GM12872 (cell line): ENCODE data around the gene MAP3K12.

ENCODE experiments used
- TF ChIP-seq, protein P1 (sequence below): IDR thresholded peaks from 3 replicates; pipeline ENCODE4 v1.5.1; 2011; ENCODE audit warnings: low read depth, mild to moderate bottlenecking, low read length, moderate library complexity; ENCODE audit not compliant: insufficient read depth

The MAP3K12 gene

DNA sequence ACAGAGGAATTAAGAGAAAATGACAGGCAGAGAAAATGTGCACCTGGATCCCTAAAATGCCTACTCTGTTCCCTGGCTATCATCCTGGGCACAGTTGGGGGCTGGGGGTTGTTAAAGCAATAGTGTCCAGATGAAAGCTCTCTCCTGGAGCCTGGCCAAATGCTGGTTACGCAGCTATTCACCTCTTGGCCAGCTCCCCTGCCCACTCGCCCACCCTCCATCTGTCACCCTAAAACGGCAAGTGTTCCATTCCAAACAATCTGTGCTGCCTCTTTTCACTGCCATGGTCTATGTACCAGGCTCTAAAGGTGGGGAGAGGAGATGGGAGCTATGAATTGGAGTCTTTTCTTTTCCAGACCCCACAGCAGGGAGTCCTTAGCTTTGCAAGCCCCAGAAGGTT lies 32.8 kb upstream of the MAP3K12 start:
- TF ChIP-seq, protein P1, sequence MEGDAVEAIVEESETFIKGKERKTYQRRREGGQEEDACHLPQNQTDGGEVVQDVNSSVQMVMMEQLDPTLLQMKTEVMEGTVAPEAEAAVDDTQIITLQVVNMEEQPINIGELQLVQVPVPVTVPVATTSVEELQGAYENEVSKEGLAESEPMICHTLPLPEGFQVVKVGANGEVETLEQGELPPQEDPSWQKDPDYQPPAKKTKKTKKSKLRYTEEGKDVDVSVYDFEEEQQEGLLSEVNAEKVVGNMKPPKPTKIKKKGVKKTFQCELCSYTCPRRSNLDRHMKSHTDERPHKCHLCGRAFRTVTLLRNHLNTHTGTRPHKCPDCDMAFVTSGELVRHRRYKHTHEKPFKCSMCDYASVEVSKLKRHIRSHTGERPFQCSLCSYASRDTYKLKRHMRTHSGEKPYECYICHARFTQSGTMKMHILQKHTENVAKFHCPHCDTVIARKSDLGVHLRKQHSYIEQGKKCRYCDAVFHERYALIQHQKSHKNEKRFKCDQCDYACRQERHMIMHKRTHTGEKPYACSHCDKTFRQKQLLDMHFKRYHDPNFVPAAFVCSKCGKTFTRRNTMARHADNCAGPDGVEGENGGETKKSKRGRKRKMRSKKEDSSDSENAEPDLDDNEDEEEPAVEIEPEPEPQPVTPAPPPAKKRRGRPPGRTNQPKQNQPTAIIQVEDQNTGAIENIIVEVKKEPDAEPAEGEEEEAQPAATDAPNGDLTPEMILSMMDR: no peak

DNA sequence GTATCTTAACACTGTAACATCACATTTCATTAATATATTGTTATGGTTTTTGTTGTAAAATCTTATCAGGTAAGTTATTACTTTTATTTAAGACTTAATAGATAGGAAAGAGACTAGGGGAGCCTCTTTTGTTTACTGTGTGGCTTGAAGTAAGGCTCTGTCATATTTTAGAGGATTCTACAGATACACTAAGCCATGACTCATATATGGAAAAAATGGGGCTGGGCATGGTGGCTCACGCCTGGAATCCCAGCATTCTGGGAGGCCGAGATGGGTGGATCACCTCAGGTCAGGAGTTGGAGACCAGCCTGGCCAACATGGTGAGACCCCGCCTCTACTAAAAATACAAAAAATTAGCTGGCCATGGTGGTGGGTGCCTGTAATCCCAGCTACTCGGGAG lies 31.7 kb upstream of the MAP3K12 start:
- TF ChIP-seq, protein P1: no peak

DNA sequence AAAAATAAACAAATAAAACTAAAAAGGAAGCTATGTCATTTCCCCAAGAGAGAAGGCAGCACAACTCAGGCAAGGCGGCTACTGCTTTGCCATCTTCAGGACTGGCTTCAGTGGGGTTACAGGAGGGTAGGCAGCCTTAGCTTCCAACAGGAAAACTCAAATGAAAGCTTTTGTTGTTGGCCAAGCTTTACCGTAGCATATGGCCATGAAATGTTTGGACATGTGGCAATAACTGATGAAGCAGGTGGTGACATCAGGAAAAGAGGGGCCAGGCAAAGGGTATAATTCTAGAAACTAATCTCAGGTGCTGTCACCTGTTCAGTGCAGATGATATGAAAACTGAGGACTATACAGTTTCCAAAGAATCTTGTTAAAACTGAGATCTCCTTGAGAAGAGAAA lies 30.8 kb upstream of the MAP3K12 start:
- TF ChIP-seq, protein P1: no peak

DNA sequence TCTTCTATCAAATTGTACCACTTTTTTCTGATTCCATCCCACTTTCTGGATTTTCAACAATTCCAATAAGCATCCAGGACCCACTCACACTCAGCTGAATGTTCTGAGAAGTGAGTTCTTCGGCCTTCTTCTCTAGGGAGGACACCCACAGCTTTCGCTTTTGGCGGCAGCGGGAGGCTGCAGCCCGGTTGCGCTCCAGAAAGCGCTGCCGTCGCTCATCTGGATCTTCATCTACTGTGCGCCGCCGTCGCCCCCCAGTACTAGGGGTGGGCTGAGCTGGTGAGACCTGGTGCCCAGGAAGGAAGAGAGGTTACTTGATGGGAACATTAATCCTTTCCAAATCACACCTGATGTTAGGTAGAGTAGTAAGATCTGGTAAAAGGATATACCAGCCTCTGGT lies 25.2 kb upstream of the MAP3K12 start:
- TF ChIP-seq, protein P1: no peak

DNA sequence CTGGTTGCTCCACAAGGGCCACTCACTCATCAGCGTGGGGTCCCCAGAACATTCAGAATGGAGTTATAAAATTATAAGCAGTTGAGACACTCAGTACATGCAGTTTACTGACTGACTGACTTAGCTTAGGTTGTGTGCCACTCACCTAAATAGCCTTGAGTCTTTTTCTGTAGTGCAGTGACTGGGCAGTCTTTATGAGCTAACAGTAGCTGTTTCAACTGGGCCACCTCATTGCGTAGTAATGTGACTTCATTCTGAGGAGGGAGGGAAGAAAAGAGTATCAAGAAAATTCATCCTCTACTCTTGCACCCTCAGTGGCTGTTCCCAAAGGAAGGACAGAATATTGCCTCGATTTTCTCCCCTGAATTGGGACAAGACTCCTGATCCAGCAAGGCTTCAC lies 23.9 kb upstream of the MAP3K12 start:
- TF ChIP-seq, protein P1: no peak

DNA sequence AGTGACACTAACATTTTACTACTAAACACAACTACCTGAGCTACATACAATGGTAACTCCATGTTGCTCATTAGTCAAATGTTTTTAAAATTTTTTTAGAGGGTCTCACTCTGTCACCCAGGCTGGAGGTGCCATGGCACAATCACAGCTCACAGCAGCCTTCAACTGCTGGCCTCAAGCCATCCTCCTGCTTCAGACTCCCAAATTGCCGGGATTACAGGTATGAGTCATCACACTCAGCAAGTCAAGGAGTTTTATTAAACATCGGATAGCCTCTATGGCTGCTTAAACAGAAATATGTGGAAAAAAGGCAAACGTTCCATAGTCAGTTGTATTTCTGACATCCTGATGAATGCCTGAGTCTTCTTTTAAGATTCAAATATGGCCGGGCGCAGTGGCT lies 19.1 kb upstream of the MAP3K12 start:
- TF ChIP-seq, protein P1: no peak

DNA sequence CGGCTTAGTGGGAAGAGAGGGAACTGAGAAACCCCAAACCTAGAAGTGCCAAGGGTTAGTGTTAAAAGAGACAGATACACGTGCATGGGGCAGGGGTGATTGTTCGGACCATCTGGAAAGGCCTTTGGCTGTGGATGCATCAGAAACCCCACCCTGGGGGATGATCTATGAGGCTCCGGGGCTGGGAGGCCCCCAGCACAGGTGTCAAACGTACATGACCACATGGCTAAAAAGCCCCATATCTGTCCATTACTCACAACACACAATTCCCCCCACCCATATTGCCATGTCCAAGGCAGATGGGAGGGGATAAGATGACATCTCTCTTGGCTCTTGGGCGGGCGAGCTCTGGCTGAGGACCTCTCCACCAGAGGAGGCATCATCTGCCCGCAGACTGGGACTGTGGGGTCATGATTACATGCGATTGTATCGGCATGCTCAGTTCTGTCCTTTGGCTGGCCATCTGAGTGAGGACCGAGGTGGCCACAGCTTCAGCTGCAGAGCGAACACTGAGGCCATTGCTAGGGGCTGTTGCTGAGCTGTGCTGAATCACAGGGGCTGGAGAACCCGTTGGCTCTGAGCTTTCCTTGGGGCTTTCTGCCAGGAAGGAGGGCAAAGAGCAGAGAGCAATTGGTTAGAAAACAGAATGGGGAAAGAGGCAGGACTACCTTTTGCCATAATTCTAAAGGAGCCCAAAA lies 17.6 kb upstream of the MAP3K12 start:
- TF ChIP-seq, protein P1: no peak
